Raji (cell line): ENCODE data around the gene ST6GAL1.

ENCODE experiments used
- POLR2A ChIP-seq: IDR thresholded peaks from 2 replicates; pipeline ENCODE4 v1.6.1; 2011; ENCODE audit warnings: low read depth, low read length, control low read depth; ENCODE audit not compliant: insufficient read depth

Gene ST6GAL1

GRCh38 chr3:187041362-187042307 lies 111.3 kb downstream of the ST6GAL1 start:
- no peak for TF ChIP-seq POLR2A

GRCh38 chr3:187042346-187042745 lies 112.0 kb downstream of the ST6GAL1 start:
- no peak for TF ChIP-seq POLR2A

GRCh38 chr3:187042874-187043458 lies 112.6 kb downstream of the ST6GAL1 start:
- no peak for TF ChIP-seq POLR2A

- TF ChIP-seq POLR2A: no peak
These were observed 113.9 kb downstream of the ST6GAL1 start for GRCh38 chr3:187044206-187044605.

- TF ChIP-seq POLR2A: no peak
These were observed 114.7 kb downstream of the ST6GAL1 start for GRCh38 chr3:187044867-187045552.

- no peak for TF ChIP-seq POLR2A
These were observed 115.7 kb downstream of the ST6GAL1 start for GRCh38 chr3:187046033-187046432.

GRCh38 chr3:187049462-187050101 lies 119.3 kb downstream of the ST6GAL1 start:
- TF ChIP-seq POLR2A: no peak

GRCh38 chr3:187051066-187051465 lies 120.7 kb downstream of the ST6GAL1 start:
- no peak for TF ChIP-seq POLR2A

GRCh38 chr3:187051724-187052366 lies 121.5 kb downstream of the ST6GAL1 start:
- no peak for TF ChIP-seq POLR2A

- no peak for TF ChIP-seq POLR2A
These were observed 131.4 kb downstream of the ST6GAL1 start for GRCh38 chr3:187061748-187062147.

- no peak for TF ChIP-seq POLR2A
These were observed 132.3 kb downstream of the ST6GAL1 start for GRCh38 chr3:187062526-187063177.

GRCh38 chr3:187063286-187064121 lies 133.2 kb downstream of the ST6GAL1 start:
- no peak for TF ChIP-seq POLR2A
